GM18511 (cell line): Measurements from ENCODE around the gene PPFIA4.

Source experiments
- ATAC-seq: cut with Tn5 transposase; IDR thresholded peaks from one replicate; pipeline ENCODE4 v1.9.1; 2021; ENCODE audit warnings: mild to moderate bottlenecking, moderate library complexity; ENCODE audit not compliant: unreplicated experiment

PPFIA4 gene

GRCh38 chr1:203081465-203082230 lies 55.4 kb downstream of the PPFIA4 start:
- no peak for ATAC-seq

DNA sequence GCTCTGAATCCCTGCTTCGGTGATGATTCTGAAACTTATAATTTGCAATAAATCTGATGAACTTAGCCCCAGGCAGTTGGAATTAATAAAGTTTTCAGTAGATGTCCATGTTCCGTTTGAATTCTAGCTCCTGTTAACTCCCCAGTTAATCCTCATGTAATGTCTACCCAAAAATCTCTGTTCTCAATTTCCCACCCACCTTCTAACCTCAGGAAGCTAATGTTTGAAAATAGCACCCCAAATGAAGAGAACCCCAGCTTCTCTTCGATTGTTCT lies 55.9 kb downstream of the PPFIA4 start:
- ATAC-seq: no peak

DNA sequence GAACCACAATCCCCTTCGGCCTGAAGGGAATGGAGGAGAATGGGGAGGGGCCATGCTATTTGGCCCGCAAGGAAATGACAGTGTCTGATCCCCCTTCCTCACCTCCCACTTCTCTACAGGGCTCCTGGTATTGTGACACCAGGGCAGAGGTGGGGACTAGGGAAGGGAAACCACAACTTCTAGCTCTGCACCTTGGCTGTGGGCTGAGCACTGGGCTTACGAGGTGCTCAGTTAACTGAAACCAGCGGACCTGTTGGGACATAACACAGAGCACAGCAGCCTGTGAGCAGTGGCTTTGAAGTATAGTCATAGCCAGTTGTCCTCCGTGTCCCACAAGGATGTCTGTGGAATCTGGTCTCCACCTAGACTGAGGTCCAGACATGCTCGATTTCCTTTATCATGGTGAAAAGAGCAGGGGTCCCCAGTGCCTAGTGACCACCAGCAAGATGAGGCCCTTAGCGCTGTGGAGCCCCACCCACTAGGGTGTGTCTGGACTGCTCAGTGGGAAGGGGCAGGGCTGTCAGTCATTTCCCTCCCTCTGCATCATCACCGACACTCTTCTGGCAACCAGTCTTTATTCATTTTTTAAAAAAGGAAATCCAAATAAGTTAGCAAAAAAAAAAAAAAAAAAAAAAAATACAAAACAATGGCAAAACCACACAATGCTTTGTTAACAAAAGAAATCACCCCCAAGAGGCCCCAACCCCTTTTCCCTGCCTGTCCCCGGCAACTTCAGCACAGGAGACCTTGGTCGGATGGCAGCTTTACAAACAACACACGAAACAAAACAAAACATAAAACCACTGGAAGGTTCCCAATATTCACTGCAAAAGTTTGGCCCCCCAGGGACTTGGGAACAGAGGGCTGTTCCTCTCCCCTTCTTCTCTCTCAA lies 56.5 kb downstream of the PPFIA4 start:
- ATAC-seq: no peak

- ATAC-seq: no peak
Observed at GRCh38 chr1:203083463-203083921, 57.2 kb downstream of the PPFIA4 start.

GRCh38 chr1:203084588-203085527 lies 58.6 kb downstream of the PPFIA4 start:
- ATAC-seq: no peak

GRCh38 chr1:203085528-203086406 lies 59.5 kb downstream of the PPFIA4 start, which contains the start of gene MYOG:
MYOG (minus strand) TSS chr1:203086012; CDS start chr1:203085961, 51 bp downstream.
- ATAC-seq: no peak

DNA sequence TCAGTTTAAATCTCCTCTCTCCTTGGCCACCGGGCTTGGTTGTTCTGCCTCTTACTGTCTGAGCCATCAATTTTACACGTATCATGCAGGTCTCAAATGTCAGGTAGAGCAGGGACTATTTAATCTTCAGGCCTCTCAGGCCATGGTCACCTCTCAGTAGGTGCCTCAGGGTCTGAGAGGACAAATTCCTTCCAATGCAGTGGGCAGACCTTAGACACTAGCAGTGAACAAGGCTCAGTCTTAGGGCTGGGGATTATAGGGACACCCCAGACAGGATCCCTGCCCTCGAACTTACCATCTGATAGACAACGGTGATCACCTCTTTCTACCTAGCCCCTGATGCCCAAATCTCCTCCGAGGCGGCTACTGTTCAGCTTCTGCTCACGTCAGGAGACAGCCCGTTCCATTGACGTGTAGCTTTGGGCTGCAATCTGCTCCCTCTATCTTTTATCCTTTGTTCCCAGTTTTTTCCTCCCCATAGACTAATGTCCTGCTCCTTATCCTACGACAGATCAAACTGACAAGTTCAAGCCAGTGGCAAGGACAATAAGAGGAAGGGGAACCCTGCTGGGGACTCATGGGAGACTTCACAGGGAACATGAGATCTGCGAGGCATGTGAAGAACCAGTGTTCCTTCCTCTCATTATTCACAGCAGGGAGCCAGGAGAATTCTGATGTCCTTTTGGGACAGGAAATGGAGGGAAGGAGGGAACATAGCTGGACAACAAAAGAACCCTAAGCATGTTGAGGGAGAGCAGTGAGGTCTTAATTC lies 60.9 kb downstream of the PPFIA4 start:
- ATAC-seq: no peak

DNA sequence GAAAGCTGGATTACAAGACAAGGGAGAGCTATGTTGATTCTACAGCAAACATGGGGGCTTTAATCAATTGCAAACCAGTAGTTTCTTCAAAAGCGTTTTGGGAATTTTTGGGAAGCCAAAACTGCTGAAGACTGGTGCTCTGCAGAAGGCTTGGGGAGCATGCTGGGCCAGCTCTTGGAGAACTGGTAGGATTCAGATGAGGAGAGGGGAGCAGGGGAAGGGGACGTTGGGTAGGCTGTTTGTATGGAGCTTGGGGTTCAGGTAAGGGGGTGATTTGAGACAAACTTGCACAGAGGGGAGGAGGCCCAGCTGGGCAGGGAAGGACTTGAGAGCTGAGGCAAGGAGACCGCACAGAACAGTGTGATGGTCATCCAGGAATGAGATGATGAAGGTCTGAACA lies 62.1 kb downstream of the PPFIA4 start:
- ATAC-seq: no peak

- no peak for ATAC-seq
Observed at GRCh38 chr1:203089001-203089650, 62.8 kb downstream of the PPFIA4 start.

- ATAC-seq: no peak
Observed at GRCh38 chr1:203089651-203090045, 63.4 kb downstream of the PPFIA4 start.

DNA sequence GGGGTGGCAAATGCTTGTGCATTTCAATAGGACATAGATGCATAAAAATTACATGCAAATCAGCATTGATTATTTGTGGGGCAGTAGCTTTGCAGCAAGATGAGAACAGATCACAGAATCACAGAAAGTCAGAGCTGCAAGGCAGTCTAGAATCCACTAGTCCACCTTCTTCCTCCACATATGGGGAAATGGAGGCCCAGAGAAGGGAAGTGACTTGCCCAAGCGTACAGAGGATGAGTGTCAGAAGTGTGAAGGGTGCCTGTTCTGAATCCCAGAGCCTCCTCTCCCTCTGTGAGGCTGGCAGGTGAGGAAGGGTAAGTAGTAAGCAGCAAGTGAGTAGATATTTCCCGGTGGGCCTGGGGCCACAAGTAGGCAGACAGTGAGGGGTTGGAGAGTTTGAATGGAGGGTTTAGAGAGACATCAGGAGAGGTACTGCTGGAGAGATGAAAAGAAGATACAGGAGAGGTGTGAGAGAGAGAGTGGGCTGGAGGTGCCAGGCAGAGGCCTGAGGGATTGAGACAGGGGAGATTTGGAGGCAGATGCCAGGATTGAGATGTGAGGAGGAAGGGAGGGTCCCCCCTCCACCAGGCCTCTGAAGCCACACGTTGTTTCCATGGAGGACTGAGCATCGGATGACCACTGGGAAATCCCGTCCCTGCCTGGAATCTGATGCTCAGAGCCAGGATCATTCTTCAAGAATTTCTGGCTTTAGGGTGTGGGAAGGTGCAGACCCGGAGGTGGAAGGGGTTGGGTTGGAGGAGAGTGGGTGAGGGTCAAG lies 64.3 kb downstream of the PPFIA4 start:
- no peak for ATAC-seq

- no peak for ATAC-seq
Observed at GRCh38 chr1:203091199-203091477, 64.8 kb downstream of the PPFIA4 start.

GRCh38 chr1:203091761-203092330 lies 65.6 kb downstream of the PPFIA4 start:
- no peak for ATAC-seq

DNA sequence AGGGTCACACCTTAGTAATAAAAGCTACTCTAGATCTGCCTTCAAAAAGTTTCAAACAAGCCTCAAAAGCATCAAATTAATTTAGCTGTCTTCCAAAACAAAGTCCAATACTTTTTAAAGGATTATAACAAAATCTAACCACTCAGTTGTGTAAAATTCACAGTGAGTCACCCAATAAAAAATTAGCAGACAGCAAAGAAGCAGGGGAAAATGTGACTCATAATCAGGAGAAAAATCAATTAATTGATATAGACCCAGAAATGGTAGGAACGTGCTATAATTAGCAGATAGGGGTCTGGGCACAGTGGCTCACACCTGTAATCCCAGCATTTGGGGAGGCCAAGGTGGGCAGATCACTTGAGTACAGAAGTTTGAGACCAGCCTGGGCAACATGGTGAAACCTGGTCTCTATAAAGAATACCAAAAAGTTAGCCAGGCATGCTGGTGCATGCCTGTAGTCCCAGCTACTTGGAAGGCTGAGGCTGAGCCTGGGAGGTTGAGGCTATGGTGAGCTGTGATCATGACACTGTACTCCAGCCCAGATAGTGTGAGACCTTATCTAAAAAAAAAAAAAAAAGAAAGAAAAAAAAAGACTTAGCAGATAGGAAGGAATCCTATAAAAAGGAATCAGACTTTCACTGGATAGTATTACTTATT lies 67.6 kb downstream of the PPFIA4 start:
- ATAC-seq: no peak

GRCh38 chr1:203095061-203095690 lies 68.9 kb downstream of the PPFIA4 start:
- ATAC-seq: no peak

DNA sequence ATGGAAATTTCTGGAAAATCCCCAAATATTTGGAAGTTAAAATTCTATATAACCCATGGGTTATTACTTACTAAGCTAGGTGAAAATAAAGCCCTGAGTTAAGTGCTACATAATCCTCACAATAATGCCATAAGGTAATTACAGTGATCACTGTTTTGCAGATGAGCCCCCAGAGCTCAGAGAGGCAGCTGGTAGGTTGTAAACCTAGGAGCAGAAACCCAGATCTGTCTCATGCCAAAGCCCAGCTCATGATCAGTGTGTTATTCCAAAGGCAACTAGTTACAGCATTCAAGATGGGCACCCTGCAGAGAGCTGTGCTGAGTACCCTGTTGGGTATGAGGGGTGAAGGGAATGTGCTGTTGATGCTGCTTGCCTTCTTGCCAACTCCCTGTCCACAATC lies 70.3 kb downstream of the PPFIA4 start:
- no peak for ATAC-seq

DNA sequence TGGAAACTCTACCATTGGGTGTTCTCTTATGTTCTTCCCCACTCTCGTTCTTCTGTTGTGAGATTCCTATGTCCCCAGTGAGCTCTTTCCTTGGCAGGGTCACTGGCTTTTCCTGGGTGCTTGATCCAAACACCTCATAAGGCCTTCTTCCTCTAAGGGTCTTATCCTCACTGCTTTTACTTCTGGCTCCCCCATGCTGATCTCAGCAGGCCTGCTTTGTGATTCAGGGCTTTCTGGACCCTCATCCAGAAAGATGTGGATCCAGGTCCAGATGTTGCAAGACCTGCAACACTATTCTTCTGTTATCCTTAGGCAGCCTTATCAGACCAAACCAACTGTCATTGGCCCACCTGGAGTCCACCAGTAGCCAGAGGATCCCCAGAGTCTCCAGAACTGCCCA lies 70.7 kb downstream of the PPFIA4 start:
- ATAC-seq: no peak
